Activated T-cell treated with anti-CD3 and anti-CD28 coated beads, Interleukin-2, amount 50 U/mL, for 1 hour (primary cell): ENCODE measurements around the gene TCF4.
A peak's percentile ranks its signal among the peaks of the same experiment; 100 is the strongest.

Experiments used
- DNase-seq: peaks from one replicate; pipeline ENCODE4 v3.0.0-alpha.2; 2020

TCF4 gene

GRCh38 chr18:55433140-55433539, 154.9 kb downstream of the TCF4 start:
- DNase-seq = no peak

- DNase-seq = no peak
Observed at GRCh38 chr18:55432307-55433040, 155.5 kb downstream of the TCF4 start.

GRCh38 chr18:55430026-55430425, 158.0 kb downstream of the TCF4 start:
- no peak for DNase-seq

DNA sequence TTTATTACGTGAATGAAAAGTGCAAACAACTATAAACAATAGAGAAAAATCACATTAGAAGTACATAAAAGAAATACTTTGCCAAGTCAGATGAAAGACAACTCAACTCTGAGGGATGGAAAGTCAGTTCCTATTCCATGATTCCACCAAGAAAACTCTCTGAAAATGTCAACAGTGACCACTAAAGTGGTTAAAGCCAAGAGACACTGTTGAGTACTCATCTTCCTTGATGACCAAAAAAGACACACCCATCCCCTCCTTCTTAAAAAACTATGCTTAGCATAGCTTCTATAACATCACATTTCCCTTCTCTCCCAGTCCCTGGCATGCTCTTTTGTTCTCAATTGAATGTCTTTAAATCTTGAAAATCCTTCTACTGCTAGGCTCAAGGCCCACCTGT, 160.0 kb downstream of the TCF4 start:
- DNase-seq = no peak

GRCh38 chr18:55425698-55426097, 162.3 kb downstream of the TCF4 start:
- no peak for DNase-seq

DNA sequence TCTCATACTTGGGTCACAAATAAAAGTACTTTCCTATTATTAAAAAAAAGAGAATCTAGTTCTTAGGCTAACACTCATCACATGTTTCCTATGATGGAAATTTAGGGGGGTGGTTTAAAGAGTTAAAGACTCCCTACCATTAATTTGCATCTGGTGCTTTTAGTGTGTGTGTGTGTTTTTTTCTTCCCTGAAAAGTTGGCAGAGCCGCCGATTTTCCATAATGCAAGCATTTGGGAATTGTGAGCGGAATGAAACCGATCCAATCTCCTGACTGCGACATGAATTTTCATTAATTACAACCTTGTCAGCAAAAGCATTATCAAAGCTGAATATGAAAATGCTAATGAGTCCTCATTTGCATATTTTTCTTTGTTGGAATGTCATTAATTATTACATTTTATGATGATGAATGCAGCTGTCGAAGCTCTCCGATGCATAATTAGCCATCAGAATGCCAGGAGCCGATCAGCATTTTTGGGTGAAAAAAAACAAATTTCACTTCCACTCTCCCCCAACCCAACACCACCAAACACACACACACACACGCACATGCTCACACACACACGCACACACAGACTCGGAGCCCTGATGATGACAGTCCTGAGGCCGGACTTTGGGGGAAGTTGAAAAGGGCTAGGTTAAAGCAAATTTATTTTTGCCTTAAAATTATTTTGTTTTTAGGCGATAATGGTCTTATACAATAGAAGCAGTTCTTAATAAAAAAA, 165.4 kb downstream of the TCF4 start:
- DNase-seq = no peak

GRCh38 chr18:55421615-55422419, 166.2 kb downstream of the TCF4 start:
- no peak for DNase-seq

DNA sequence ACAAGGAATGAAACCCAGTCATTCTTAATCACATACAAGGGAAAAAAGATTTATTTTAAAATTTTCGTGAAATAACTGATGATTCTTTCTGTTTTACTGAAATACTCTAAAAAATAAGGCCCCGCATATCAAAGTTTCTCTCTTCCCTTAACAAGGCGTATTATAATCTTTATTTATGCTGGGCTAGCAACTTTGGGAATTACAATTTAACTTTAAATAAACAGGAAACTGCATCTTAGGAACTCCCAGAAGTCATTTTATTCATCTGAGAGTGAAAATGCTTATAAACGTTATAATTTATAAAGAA, 166.7 kb downstream of the TCF4 start:
- no peak for DNase-seq

GRCh38 chr18:55420665-55421307, 167.2 kb downstream of the TCF4 start:
- no peak for DNase-seq

DNA sequence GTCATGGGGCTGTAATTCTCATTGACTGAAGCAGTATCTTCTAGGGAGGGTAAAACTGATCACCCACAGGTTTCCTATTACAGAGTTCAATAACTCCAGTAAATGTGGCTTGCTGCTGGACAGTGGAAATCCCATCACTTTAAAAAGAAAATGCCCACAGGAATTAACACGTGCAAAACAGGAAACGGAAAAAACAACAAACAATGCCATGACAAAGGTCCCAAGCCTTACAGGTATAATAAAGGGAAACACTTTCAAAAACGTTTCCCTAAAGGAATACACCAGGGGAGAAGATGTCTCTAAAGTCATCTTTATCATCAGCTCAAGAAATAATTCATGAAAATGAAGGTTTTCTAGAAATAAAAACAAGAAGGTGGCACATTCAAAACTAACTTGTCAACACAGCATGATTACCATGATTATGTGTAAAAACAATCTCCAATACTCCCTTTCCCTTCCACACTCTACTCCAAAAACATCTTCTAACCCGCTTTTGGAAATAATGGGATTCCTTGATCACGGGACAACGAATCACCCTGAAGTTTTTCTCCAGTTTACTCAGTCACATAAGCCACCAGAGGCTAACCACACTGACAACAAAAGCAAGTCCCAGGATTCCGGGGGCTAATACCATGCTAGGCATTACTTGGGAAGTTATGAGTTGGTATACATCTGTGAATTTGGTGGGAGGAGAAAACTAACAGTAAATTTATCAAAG, 167.9 kb downstream of the TCF4 start:
- DNase-seq = no peak

DNA sequence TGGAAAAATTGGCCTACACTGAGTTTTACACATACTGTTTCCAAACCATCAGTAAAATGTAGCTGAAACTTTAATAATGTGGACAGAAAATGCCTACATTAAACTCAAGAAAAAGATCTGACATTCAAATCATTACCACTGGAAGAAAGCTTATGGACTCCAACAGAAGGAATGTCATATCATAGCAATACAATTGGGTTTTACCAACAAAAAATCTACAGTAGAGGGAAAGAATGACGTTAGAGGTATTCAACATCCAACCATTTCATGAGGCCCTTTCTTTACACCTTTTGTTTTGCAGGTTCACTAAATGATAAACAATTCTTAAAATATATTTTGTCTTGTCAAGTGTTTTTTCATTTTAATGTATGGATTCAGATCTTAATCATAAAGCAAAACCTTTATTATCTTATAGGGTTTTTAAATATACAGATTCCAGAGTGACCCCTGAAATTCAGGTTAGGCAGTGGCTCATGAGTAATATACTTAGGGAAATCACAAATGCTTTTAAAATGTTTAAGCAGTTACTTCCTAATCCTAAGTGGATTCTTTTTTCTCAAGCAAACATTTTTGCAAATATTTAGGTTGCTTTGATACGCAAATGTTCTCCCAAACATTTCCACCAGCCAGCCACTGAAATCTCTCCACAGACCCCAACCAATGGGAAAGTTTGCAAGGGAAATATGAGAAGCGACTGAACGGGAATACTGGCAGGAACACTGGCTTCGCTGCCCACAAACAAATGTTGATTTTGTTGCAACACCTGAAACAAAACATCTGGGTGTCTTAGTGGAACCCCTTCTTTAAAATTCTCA, 168.7 kb downstream of the TCF4 start:
- DNase-seq = no peak

- DNase-seq = no peak
Observed at GRCh38 chr18:55418439-55418838, 169.6 kb downstream of the TCF4 start.

GRCh38 chr18:55416791-55417190, 171.2 kb downstream of the TCF4 start:
- no peak for DNase-seq

DNA sequence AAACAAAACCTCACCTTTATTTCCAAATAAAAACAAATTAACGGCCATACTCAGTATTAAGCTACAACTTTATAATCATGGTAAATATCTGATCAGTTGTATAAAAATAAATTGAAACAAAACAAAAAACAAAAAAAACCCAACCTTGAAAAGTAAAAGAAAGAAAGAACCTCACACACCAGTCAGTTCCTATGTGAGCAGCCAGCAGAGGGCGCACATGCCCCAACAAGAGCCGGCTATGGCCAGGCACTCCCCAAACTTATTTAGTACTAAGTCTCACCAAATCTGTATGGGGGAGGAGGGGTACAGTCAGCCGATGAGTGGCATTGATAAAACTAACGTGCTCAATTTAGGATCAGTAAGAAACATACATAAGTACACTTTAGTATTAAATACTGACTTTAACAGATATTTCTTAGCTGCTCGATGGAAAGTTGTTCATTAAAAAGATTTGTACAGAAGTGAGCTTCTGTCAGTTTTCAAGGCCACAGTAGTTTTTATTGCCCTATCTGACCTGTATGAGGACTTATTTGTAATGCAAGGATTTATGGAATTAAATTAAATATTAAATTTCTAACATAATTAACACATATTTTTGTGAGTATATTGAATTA, 172.6 kb downstream of the TCF4 start:
- peak; percentile 64 for DNase-seq

DNA sequence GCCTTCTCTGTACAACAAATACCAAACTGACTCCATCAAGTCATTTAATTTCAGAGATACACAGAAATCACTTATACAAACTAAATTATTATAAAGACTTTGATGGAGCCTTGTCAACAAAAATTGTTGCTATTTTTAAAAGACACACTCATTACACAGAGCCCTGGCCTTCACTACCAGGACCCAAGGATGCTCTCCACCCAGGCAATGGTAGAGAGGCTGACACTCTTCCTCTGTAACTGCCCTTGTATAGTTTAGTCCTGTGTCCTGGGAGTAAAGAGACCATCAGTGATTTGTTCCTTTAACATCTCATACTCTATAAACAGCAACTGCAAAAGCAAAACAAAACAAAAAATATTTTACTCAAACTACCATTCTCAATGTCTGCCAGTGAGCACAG, 173.5 kb downstream of the TCF4 start:
- DNase-seq = no peak

DNA sequence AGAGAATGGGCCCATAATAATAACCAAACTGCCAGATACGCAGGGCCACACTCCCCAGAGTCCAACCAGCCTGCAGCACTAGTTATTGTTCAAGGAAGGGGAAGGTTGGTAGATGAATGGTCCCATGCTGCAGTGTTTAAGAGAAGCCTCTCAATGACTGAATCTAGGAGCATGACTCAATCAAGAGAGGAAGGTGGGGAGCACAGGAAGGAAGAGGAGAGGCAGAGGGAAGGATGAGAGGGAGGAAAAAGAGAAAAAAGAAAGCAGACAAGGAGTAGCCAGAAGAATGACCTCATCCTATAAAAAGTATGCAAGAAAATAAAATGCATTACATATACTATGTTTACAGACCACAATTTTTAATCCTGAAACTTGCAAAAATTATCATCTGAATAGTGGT, 174.5 kb downstream of the TCF4 start:
- DNase-seq = no peak

- no peak for DNase-seq
Observed at GRCh38 chr18:55407774-55408535, 180.0 kb downstream of the TCF4 start.

DNA sequence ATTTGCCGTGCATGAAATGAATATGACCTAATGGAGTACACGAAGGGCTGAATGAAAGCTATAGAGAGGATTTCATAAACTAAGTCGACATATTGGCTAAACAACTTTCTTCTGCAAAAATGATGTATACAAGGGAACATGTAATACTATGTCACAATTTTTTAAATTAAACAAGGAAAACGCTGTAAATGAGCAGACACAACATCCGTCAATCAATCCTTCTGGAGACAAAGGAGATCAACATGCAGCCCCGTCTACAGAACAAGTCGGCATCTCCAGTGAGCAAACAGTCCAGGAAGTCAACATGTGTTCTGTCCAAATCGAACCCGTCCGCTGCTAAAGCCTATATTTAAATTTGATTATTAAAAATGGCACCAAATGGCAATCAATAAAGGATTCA, 180.8 kb downstream of the TCF4 start:
- no peak for DNase-seq

DNA sequence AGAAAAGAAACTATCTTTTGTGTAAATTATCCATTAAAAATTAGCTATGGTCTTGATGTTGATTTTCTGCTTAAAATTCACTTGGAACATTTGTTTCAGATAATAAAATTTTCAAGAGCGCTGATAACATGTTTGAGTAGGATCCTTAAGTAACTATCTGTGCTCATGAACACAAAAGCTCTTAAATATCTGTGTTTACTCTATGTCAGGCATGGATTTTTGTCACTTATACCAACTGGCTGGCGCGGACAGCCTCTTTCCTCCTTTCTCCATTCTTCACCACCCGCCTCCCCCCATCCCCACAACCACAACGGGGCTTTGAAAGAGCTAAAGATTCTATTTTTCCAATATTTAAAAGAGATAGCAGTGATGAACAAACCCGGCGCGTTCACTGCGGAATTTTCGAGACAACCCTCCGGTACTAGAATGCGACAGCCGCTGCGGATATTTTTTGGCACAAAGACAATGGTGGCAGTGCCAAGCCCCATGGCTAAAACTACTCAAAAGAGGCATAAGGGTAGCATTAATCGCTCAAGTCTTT, 181.5 kb downstream of the TCF4 start:
- DNase-seq = no peak

DNA sequence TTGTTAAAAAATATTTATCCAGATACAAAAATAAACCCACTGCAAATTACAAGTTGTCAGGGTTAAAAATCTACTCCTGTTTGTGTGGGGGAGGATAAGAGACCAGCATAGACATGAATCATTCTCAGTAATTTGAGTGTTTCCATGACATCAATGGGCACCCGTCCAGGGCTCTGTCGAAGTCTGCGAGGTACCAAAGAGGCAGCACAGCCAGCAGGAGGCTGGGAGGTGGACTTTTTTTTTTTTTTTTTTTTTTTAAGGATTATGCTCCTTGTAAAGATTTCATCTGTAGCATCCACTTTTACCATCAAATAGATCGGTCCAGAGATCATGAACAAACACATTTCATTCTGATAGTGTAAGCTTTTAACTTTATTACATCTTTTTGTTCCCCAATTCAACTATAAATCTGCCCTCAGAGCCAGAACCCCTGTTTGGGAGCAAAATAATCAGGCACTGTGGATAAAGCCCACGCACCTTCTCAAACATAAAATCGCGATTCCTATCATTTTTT, 182.0 kb downstream of the TCF4 start:
- DNase-seq = no peak
